ENCODE results near the gene FANCC. TPM values are rescaled to one million over a fixed set of nuclear protein-coding genes. Genes with fewer than 3 reads are reported as not detected.
A peak's percentile ranks its signal among the peaks of the same experiment; 100 is the strongest.

Gene FANCC
- total and polyA plus RNA-seq, 11 donors, result 2.4 to 6.2 (median 4.2) TPM

DNA sequence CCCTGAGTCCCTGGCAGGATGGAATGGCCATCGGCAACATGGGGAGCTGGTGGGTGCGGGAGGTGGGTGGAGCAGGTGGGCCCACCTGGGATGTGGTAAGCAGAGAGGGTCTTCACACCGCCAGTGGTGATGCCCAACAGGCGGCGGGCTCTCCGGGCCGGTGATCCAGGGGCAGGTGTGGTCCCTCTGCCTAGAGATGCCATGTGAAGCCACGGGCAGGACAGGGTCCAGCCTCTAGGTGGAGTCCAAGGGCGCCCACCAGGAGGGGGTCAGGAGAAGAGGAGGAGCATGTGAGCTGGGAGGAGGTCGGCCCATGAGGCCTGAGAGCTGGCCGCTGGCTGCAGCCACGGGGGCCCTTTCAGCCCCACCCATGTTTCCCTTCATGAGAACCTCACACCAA, 221.1 kb downstream of the FANCC start:
- intact Hi-C loops (cut with DNase I), result no loop called here

DNA sequence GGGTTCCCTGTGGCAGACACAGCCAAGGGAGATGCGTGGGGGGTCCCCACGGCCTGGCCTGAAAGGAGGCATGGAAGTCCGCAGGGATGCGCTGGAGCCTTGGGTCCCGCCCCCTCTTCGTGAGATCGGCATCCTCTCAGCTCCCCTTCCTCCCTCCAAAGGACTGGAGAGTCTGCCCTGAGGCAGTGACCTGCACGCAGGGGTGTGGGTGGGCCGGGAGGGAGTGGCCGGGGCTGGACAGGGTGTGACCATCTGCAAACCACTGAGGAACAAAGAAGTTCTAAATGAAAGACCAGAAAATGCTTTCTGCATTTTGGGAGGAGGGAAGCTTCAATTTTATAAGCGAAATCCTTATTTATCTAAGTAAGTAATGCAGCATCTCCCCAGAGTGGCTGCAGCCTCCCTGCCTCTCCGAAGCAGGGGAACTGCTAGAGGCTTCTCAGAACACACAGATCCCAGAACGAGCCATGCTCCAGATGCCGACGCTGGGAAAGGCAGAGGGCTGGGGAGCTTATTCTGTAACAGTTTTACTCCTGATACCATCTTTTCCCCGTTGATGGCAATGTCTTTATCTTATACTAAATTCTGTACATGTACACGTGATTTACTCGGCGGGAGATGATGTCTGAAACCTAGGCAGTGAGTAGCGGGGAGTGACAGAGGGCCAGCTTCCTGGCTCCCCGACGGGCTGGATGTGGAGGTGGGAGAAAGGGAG, 221.7 kb downstream of the FANCC start:
- Histone ChIP-seq H3K27ac (peak overlapping the region in 8 of 12 donors; percentile 13 to 64 (median 50)), H3K36me3 (peaks cover 0 to 36% (median 10%) of the 10 kb centered on the region in 9 donors), H3K9me3 (no peaks in the 10 kb centered on the region), H3K4me3 (no peak overlapping the region), H3K4me1 (peaks cover 8 to 96% (median 60%) of the 10 kb centered on the region in 12 donors), H3K27me3 (no peaks in the 10 kb centered on the region)
- ATAC-seq (no peak), DNase-seq (peak in 1 of 5 donors; percentile 17)
- intact Hi-C loops (cut with DNase I), result no loop called here
- TF ChIP-seq POLR2A (IDR thresholded peaks at IDR 0.05), result no peak
- TF ChIP-seq, protein P1, sequence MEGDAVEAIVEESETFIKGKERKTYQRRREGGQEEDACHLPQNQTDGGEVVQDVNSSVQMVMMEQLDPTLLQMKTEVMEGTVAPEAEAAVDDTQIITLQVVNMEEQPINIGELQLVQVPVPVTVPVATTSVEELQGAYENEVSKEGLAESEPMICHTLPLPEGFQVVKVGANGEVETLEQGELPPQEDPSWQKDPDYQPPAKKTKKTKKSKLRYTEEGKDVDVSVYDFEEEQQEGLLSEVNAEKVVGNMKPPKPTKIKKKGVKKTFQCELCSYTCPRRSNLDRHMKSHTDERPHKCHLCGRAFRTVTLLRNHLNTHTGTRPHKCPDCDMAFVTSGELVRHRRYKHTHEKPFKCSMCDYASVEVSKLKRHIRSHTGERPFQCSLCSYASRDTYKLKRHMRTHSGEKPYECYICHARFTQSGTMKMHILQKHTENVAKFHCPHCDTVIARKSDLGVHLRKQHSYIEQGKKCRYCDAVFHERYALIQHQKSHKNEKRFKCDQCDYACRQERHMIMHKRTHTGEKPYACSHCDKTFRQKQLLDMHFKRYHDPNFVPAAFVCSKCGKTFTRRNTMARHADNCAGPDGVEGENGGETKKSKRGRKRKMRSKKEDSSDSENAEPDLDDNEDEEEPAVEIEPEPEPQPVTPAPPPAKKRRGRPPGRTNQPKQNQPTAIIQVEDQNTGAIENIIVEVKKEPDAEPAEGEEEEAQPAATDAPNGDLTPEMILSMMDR (IDR thresholded peaks at IDR 0.05), result no peak
- WGBS, 4 donors, result 64 to 78% (median 71%) methylated on average over 22 of the region's 22 CpGs

More for the DNA sequence above, 221.1 kb downstream of the FANCC start:
- Histone ChIP-seq H3K27ac (peak overlapping the region in 3 of 12 donors; percentile 10 to 64 (median 36)), H3K36me3 (peaks cover 0 to 41% (median 13%) of the 10 kb centered on the region in 9 donors), H3K27me3 (no peaks in the 10 kb centered on the region), H3K9me3 (no peaks in the 10 kb centered on the region), H3K4me3 (no peak overlapping the region), H3K4me1 (peaks cover 2 to 96% (median 55%) of the 10 kb centered on the region in 12 donors)
- ATAC-seq, result no peak
- DNase-seq, result peak in 1 of 5 donors; percentile 26
- 92 to 97% (median 95%) methylated on average over 9 to 12 of the region's 12 CpGs for WGBS, 4 donors
- TF ChIP-seq, protein P1 (IDR thresholded peaks at IDR 0.05), result peak in 1 of 12 donors; percentile 16
- no peak for TF ChIP-seq POLR2A (IDR thresholded peaks at IDR 0.05)

DNA sequence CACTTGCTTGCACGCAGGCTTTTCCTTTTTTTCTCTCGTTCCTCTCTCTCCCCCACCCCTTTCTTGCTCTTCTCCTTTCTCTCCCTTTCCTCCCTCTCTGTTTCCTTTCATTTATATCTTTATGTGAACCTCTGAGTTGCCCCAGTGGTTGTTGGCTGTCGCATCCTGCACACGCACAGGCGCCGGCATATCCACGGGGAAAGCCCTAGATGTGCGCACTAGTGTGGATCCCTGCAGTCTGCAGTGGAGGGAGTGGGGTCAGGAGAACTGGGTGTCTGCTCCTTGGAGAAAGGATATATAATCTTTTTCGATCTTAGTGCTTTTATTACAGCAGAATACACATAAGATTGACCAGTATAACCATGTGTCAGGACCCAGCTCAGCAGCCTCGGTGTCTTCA, 223.5 kb downstream of the FANCC start:
- Histone ChIP-seq H3K4me3 (no peak overlapping the region), H3K4me1 (peaks cover 13 to 96% (median 72%) of the 10 kb centered on the region in 12 donors), H3K36me3 (peaks cover 0 to 32% (median 5%) of the 10 kb centered on the region in 9 donors), H3K27me3 (no peaks in the 10 kb centered on the region), H3K9me3 (no peaks in the 10 kb centered on the region), H3K27ac (peak overlapping the region in 4 of 12 donors; percentile 15 to 86 (median 50))
- WGBS, 4 donors, result 86 to 91% (median 91%) methylated on average over 10 of the region's 10 CpGs
- intact Hi-C loops (cut with DNase I), result loop anchor here in 1 of 10 donors (5.0 kb wide), 1 partner anchor 77 kb away; no protein-coding TSS in a partner anchor
- DNase-seq (no peak), ATAC-seq (no peak)
- TF ChIP-seq, protein P1 (IDR thresholded peaks at IDR 0.05), result no peak
- TF ChIP-seq POLR2A (IDR thresholded peaks at IDR 0.05), result no peak

DNA sequence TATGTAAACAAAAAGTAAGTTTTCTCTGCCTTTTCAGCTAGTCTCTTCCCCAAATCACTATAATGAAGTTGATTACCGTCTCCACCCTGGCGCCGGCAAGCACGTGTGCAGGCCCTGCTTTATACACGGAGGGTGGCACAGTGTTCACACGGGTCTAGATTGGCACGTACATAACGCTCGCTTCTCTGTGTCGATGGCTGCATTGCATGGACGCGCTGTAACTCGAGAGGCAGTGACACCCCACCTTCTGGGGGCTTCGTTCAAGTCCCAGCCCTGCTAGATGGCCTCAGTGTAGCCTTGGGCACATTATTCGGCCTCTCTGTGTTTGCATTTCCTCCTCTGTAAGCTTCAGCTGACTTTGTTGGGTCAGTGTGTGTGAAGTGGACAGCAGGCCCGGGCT, 223.9 kb downstream of the FANCC start:
- Histone ChIP-seq H3K36me3 (peaks cover 0 to 35% (median 8%) of the 10 kb centered on the region in 9 donors), H3K27me3 (no peaks in the 10 kb centered on the region), H3K4me1 (peaks cover 13 to 96% (median 76%) of the 10 kb centered on the region in 12 donors), H3K27ac (peak overlapping the region in 5 of 12 donors; percentile 2 to 86 (median 19)), H3K9me3 (no peaks in the 10 kb centered on the region), H3K4me3 (no peak overlapping the region)
- intact Hi-C loops (cut with DNase I), result loop anchor here in 1 of 10 donors (5.0 kb wide), 1 partner anchor 76 kb away; no protein-coding TSS in a partner anchor
- DNase-seq (no peak), ATAC-seq (no peak)
- WGBS, 4 donors, result 88 to 90% (median 89%) methylated on average over 14 to 16 of the region's 16 CpGs
- TF ChIP-seq POLR2A (IDR thresholded peaks at IDR 0.05), result no peak
- TF ChIP-seq, protein P1 (IDR thresholded peaks at IDR 0.05), result no peak
